ENCODE results near the gene ZNRF3.

ZNRF3 gene

GRCh38 chr22:28978863-28979796, 95.8 kb downstream of the ZNRF3 start:
- no peak for FAIRE-seq
- no peak for DNase-seq (ENCODE audit: insufficient read length, low spot score)

GRCh38 chr22:28980326-28980725, 97.0 kb downstream of the ZNRF3 start:
- DNase-seq (ENCODE audit: insufficient read length, low spot score) = no peak

GRCh38 chr22:28981818-28982499, 98.6 kb downstream of the ZNRF3 start:
- DNase-seq (ENCODE audit: insufficient read length, low spot score) (no peak), FAIRE-seq (no peak)

More at GRCh38 chr22:28980326-28980725, 97.0 kb downstream of the ZNRF3 start:
- no peak for FAIRE-seq

GRCh38 chr22:28983190-28983589, 99.8 kb downstream of the ZNRF3 start:
- FAIRE-seq (no peak), DNase-seq (ENCODE audit: insufficient read length, low spot score) (no peak)

- no peak for FAIRE-seq
Observed at GRCh38 chr22:28983788-28984441, 100.5 kb downstream of the ZNRF3 start.

GRCh38 chr22:28984482-28985158, 101.2 kb downstream of the ZNRF3 start:
- FAIRE-seq = no peak
- no peak for DNase-seq (ENCODE audit: insufficient read length, low spot score)

More at GRCh38 chr22:28983788-28984441, 100.5 kb downstream of the ZNRF3 start:
- DNase-seq (ENCODE audit: insufficient read length, low spot score) = no peak

- no peak for FAIRE-seq
- DNase-seq (ENCODE audit: insufficient read length, low spot score) = no peak
Observed at GRCh38 chr22:28985581-28986290, 102.4 kb downstream of the ZNRF3 start.

GRCh38 chr22:28986366-28986765, 103.0 kb downstream of the ZNRF3 start:
- FAIRE-seq = no peak
- DNase-seq (ENCODE audit: insufficient read length, low spot score) = no peak

GRCh38 chr22:28988457-28988856, 105.1 kb downstream of the ZNRF3 start:
- DNase-seq (ENCODE audit: insufficient read length, low spot score) = no peak
- FAIRE-seq = no peak

GRCh38 chr22:28989035-28989464, 105.7 kb downstream of the ZNRF3 start:
- no peak for FAIRE-seq
- DNase-seq (ENCODE audit: insufficient read length, low spot score) = no peak

- FAIRE-seq (no peak), DNase-seq (ENCODE audit: insufficient read length, low spot score) (no peak)
Observed at GRCh38 chr22:28989484-28989883, 106.1 kb downstream of the ZNRF3 start.

GRCh38 chr22:28989912-28990311, 106.5 kb downstream of the ZNRF3 start:
- FAIRE-seq = no peak
- no peak for DNase-seq (ENCODE audit: insufficient read length, low spot score)

- FAIRE-seq (no peak), DNase-seq (ENCODE audit: insufficient read length, low spot score) (no peak)
Observed at GRCh38 chr22:28992565-28993356, 109.4 kb downstream of the ZNRF3 start.

- FAIRE-seq = no peak
- no peak for DNase-seq (ENCODE audit: insufficient read length, low spot score)
Observed at GRCh38 chr22:28994522-28994921, 111.2 kb downstream of the ZNRF3 start.

- FAIRE-seq (no peak), DNase-seq (ENCODE audit: insufficient read length, low spot score) (no peak)
Observed at GRCh38 chr22:28995551-28995950, 112.2 kb downstream of the ZNRF3 start.

GRCh38 chr22:28997342-28997741, 114.0 kb downstream of the ZNRF3 start:
- no peak for FAIRE-seq
- no peak for DNase-seq (ENCODE audit: insufficient read length, low spot score)

- no peak for DNase-seq (ENCODE audit: insufficient read length, low spot score)
- no peak for FAIRE-seq
Observed at GRCh38 chr22:28998681-28999080, 115.3 kb downstream of the ZNRF3 start.

GRCh38 chr22:28999510-28999909, 116.1 kb downstream of the ZNRF3 start:
- FAIRE-seq (no peak), DNase-seq (ENCODE audit: insufficient read length, low spot score) (no peak)

GRCh38 chr22:28999919-29000556, 116.7 kb downstream of the ZNRF3 start:
- DNase-seq (ENCODE audit: insufficient read length, low spot score) = no peak
- no peak for FAIRE-seq

Measured in HTR-8/SVneo (cell line).